Fibroblast of gingiva (primary cell): ENCODE measurements around the gene VCX2.
"Not testable (repeated sequence)": the region's sequence is repeated elsewhere in the genome, so short reads cannot be mapped to it uniquely, and the experiment has no call there.

Experiments used
- DNase-seq: peaks from one replicate; pipeline ENCODE4 v3.0.0-alpha.2; 2011; ENCODE audit warnings: low read depth

VCX2 gene

DNA sequence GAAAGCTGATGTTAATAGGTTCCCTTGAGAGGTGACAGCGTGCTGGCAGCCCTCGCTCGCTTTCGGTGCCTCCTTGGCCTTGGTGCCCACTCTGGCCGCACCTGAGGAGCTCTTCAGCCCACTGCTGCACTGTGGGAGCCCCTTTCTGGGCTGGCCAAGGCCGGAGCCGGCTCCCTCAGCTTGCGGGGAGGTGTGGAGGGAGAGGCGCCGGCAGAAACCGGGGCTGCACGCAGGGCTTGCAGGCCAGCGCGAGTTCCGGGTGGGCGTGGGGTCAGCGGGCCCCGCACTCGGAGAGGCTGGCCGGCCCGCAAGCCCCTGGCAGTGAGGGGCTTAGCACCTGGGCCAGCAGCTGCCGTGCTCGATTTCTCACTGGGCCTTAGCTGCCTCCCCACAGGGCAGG lies 49.7 kb downstream of the VCX2 start:
- not testable (repeated sequence) for DNase-seq
